GM23338 (cell line): ENCODE results near the gene NETO2. TPM values are rescaled to one million over a fixed set of nuclear protein-coding genes. Genes with fewer than 3 reads are reported as not detected.

ENCODE experiments used
- ATAC-seq: fragments of 200-7000 bp; cut with Tn5 transposase; 3 replicates; pipeline ENCODE4 v1.9.1; 2020
- DNase-seq: peaks from one replicate; pipeline ENCODE4 v3.0.0-alpha.2; 2015; ENCODE audit warnings: low spot score
- H2AFZ ChIP-seq: fragments of 200-600 bp; sonication (generic); 2 replicates; pipeline ENCODE4 v1.8.0; 2016; ENCODE audit warnings: antibody characterized with exemption, mild to moderate bottlenecking, moderate library complexity
- H3F3A ChIP-seq: fragments of 200-600 bp; sonication (generic); replicated peaks from 2 replicates; pipeline ENCODE4 v1.8.0; 2017; ENCODE audit warnings: antibody characterized with exemption, mixed run types, low read depth
- H3K27ac ChIP-seq: fragments of 200-600 bp; sonication (generic); 2 replicates; pipeline ENCODE4 v1.6.1; 2016; ENCODE audit warnings: low read depth
- H3K27me3 ChIP-seq: fragments of 200-600 bp; sonication (generic); 2 replicates; pipeline ENCODE4 v1.8.0; 2016; ENCODE audit warnings: mild to moderate bottlenecking, mixed run types, moderate library complexity; ENCODE audit not compliant: insufficient read depth
- H3K36me3 ChIP-seq: fragments of 200-600 bp; sonication (generic); 2 replicates; pipeline ENCODE4 v1.8.0; 2016; ENCODE audit warnings: mild to moderate bottlenecking; ENCODE audit not compliant: insufficient read depth
- H3K4me1 ChIP-seq: fragments of 200-600 bp; sonication (generic); 2 replicates; pipeline ENCODE4 v1.8.0; 2016; ENCODE audit warnings: mild to moderate bottlenecking, moderate library complexity; ENCODE audit not compliant: insufficient read depth
- H3K4me2 ChIP-seq: fragments of 200-600 bp; sonication (generic); 2 replicates; pipeline ENCODE4 v1.7.1; 2017; ENCODE audit warnings: mixed run types
- H3K4me3 ChIP-seq: fragments of 200-600 bp; sonication (generic); 2 replicates; pipeline ENCODE4 v1.6.1; 2016; ENCODE audit warnings: mixed run types
- H3K79me2 ChIP-seq: fragments of 200-600 bp; sonication (generic); replicated peaks from 2 replicates; pipeline ENCODE4 v1.8.0; 2017; ENCODE audit warnings: mild to moderate bottlenecking; ENCODE audit not compliant: insufficient read depth
- H3K9me2 ChIP-seq: fragments of 200-600 bp; sonication (generic); 2 replicates; pipeline ENCODE4 v1.8.0; 2017; ENCODE audit not compliant: insufficient read depth
- H4K20me1 ChIP-seq: fragments of 200-600 bp; sonication (generic); replicated peaks from 2 replicates; pipeline ENCODE4 v1.8.0; 2017; ENCODE audit warnings: mild to moderate bottlenecking; ENCODE audit not compliant: insufficient read depth
- H3K27ac Mint-ChIP-seq: 2 replicates; pipeline ENCODE4 v1.8.0; 2020; ENCODE audit warnings: inconsistent platforms, mild to moderate bottlenecking, moderate library complexity, mixed read lengths
- H3K27me3 Mint-ChIP-seq: 3 replicates; pipeline ENCODE4 v1.8.0; 2022; ENCODE audit warnings: low read depth, mild to moderate bottlenecking, moderate library complexity, mixed read lengths, inconsistent platforms; ENCODE audit not compliant: insufficient read depth, poor library complexity
- H3K36me3 Mint-ChIP-seq: 3 replicates; pipeline ENCODE4 v1.8.0; 2021; ENCODE audit warnings: low read depth, mild to moderate bottlenecking, inconsistent platforms, moderate library complexity, mixed read lengths
- H3K4me1 Mint-ChIP-seq: 3 replicates; pipeline ENCODE4 v1.8.0; 2020; ENCODE audit warnings: mild to moderate bottlenecking, inconsistent platforms, mixed read lengths
- H3K4me3 Mint-ChIP-seq: 3 replicates; pipeline ENCODE4 v1.8.0; 2021; ENCODE audit warnings: moderate library complexity, mild to moderate bottlenecking, inconsistent platforms, mixed read lengths
- H3K9me3 Mint-ChIP-seq: 3 replicates; pipeline ENCODE4 v1.8.0; 2020; ENCODE audit warnings: moderate library complexity, mild to moderate bottlenecking, inconsistent platforms, mixed read lengths
- CREB1 ChIP-seq: fragments of 250-450 bp; sonication (Bioruptor Pico); IDR thresholded peaks from 2 replicates; pipeline ENCODE4 v1.5.0; 2020; ENCODE audit warnings: low read depth, mild to moderate bottlenecking, moderate library complexity
- EZH2phosphoT487 ChIP-seq: fragments of 200-600 bp; sonication (generic); IDR thresholded peaks from one replicate; pipeline ENCODE4 v1.8.1; 2018; ENCODE audit warnings: antibody characterized with exemption; ENCODE audit not compliant: unreplicated experiment
- JUNB ChIP-seq: IDR thresholded peaks from one replicate; pipeline ENCODE4 v1.6.1; 2016; ENCODE audit warnings: antibody characterized with exemption; ENCODE audit not compliant: unreplicated experiment
- POLR2AphosphoS5 ChIP-seq: IDR thresholded peaks from 2 replicates; pipeline ENCODE4 v1.6.1; 2016; ENCODE audit warnings: antibody characterized with exemption, low read depth
- REST ChIP-seq: IDR thresholded peaks from one replicate; pipeline ENCODE4 v1.6.1; 2018; ENCODE audit warnings: antibody characterized with exemption; ENCODE audit not compliant: unreplicated experiment
- STAT1 ChIP-seq: IDR thresholded peaks from one replicate; pipeline ENCODE4 v1.6.1; 2016; ENCODE audit warnings: antibody characterized with exemption; ENCODE audit not compliant: unreplicated experiment
- ZNF114 ChIP-seq: fragments of 250-450 bp; sonication (Bioruptor Pico); IDR thresholded peaks from 2 replicates; pipeline ENCODE4 v1.5.0; 2020; ENCODE audit warnings: mild to moderate bottlenecking, moderate library complexity
- ZNF331 ChIP-seq: fragments of 250-450 bp; sonication (Bioruptor Pico); IDR thresholded peaks from 2 replicates; pipeline ENCODE4 v1.5.0; 2020; ENCODE audit warnings: low read depth, mild to moderate bottlenecking, moderate library complexity
- ZNF462 ChIP-seq: fragments of 250-450 bp; sonication (Bioruptor Pico); IDR thresholded peaks from 2 replicates; pipeline ENCODE4 v1.5.0; 2020; ENCODE audit warnings: mild to moderate bottlenecking, moderate library complexity
- polyA plus RNA-seq: library from polyadenylated mRNA; unstranded; fragments of >200 nt; fragmentation: Nextera tagmentation; extraction: Ambion mirVana; gene quantifications from 2 replicates; pipeline ENCODE4 v1.2.1, GENCODE V29; 2016
- total RNA-seq: library from RNA; depleted of rRNA; stranded (reverse); fragments of >200 nt; shearing (Covaris generic); gene quantifications from 2 replicates; pipeline ENCODE4 v1.2.3, GENCODE V29; 2014

The NETO2 gene
- total and polyA plus RNA-seq, 2 experiments from 2014 or later, result 6.6 to 10.6 TPM

DNA sequence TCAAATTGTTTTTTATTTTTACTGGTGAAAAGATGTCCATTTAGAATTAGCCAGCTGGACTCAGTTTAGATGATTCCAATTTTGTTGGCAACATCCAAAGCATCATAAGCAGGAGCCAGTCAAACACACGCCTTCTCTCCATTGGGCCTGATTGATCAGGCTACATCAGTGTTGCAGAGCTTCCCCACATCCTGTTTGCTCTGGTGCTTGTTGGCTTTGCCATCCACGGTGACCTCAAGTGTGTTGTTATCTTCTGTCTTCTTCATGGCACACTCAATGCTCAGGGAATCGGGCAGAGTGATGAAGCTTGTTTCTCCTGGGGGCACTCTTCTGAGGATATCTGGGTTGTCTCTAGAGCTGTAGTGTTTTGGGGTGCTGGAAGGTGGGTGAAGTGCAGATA is 6.3 kb upstream of the NETO2 start (continued):
- TF ChIP-seq STAT1, result no peak
- no peak for TF ChIP-seq ZNF331 (CRISPR knock-in tag)
- TF ChIP-seq ZNF462 (CRISPR knock-in tag), result no peak
- no peak for TF ChIP-seq POLR2AphosphoS5

- H3K36me3 Mint-ChIP-seq, result no peaks in the 10 kb centered on the region; the same call in 2 of the 3 replicates
- H3K27ac ChIP-seq, result no peak overlapping the region
- H3K27me3 Mint-ChIP-seq, result peaks cover 24% of the 10 kb centered on the region
- H3K9me2 ChIP-seq, result no peaks in the 10 kb centered on the region
- peak overlapping the region; percentile 81 for H3K4me2 ChIP-seq
- no peak; the same call in 2 of the 3 replicates for ATAC-seq
- no peaks in the 10 kb centered on the region; the same call in 1 of the 2 replicates for H4K20me1 ChIP-seq
- H3K27ac Mint-ChIP-seq, result no peak overlapping the region
- H3K36me3 ChIP-seq, result no peaks in the 10 kb centered on the region
- H3F3A ChIP-seq, result no peaks in the 10 kb centered on the region; the same call in 1 of the 2 replicates
- H3K4me1 Mint-ChIP-seq, result peaks cover 16% of the 10 kb centered on the region; the same call in 2 of the 3 replicates
- peak overlapping the region; percentile 90; the same call in 1 of the 2 replicates for H2AFZ ChIP-seq
- DNase-seq, result no peak
- peaks cover 20% of the 10 kb centered on the region for H3K79me2 ChIP-seq
- H3K4me1 ChIP-seq, result peaks cover 8% of the 10 kb centered on the region; the same call in 1 of the 2 replicates
- H3K4me3 ChIP-seq, result peak overlapping the region; percentile 58
- H3K4me3 Mint-ChIP-seq, result peak overlapping the region; percentile 72
- H3K27me3 ChIP-seq, result peaks cover 33% of the 10 kb centered on the region
- H3K9me3 Mint-ChIP-seq, result no peaks in the 10 kb centered on the region; the same call in 2 of the 3 replicates
- no peak for TF ChIP-seq JUNB
- no peak for TF ChIP-seq ZNF331 (CRISPR knock-in tag)
- no peak for TF ChIP-seq STAT1
- TF ChIP-seq ZNF114, result no peak
- no peak for TF ChIP-seq POLR2AphosphoS5
- no peak for TF ChIP-seq CREB1 (CRISPR knock-in tag)
- no peak for TF ChIP-seq EZH2phosphoT487
- no peak for TF ChIP-seq REST
These were observed 773 bp upstream of the NETO2 start for GRCh38 chr16:47144559-47144877.
